Right lobe of liver (tissue), 4 donors: ENCODE data around the gene SCAND1.

Source experiments
- CTCF ChIP-seq, 4 donors: fragments of 200-600 bp in 3 of 4; fragments of 450-650 bp in 1 of 4; IDR thresholded peaks; one replicate each; pipeline versions ENCODE4 v1.5.1 to v1.8.0; 2016 to 2022; ENCODE audit warnings: antibody characterized with exemption in 4 of 4, mild to moderate bottlenecking in 2 of 4
- POLR2A ChIP-seq: fragments of 450-650 bp; IDR thresholded peaks from one replicate; pipeline ENCODE4 v1.6.1; 2017; ENCODE audit warnings: antibody characterized with exemption, mild to moderate bottlenecking
- donor health status: DM: no; HTN: no; CAD: no.
- donor health status: DM: no; HTN: no; CAD: no.
- donor health status: DM: no; HTN: yes; CAD: no.

GRCh38 chr20:35954200-35954906 lies at the start of gene SCAND1:
- TF ChIP-seq CTCF (IDR thresholded peaks at IDR 0.05), result peak; percentile 90 to 99 (median 99)
- peak; percentile 89 for TF ChIP-seq POLR2A
